ENCODE results near the gene ZBTB33.

ZBTB33 gene

DNA sequence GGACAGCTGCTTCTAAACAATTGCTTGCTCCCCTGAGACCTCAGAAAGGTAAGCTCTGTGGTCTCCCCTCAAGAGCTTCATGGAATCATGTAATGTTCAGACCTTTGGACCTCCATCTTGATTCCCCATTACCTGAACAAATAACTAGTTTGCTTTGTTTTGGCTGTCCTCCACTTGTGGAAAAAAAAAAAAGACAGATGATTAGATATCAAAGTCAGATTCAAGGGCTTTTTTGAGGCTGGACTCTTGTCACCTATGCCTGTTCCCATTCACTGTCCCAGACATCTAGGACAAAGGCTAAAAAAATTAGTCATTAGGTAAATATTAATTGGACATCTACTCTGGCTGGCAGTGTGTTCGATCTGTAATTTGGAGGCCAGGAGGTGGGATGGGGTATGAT, 47.3 kb downstream of the ZBTB33 start:
- H3K4me3 ChIP-seq (ENCODE audit: low read depth, low read length): no peak overlapping the region
- TF ChIP-seq, protein P1, sequence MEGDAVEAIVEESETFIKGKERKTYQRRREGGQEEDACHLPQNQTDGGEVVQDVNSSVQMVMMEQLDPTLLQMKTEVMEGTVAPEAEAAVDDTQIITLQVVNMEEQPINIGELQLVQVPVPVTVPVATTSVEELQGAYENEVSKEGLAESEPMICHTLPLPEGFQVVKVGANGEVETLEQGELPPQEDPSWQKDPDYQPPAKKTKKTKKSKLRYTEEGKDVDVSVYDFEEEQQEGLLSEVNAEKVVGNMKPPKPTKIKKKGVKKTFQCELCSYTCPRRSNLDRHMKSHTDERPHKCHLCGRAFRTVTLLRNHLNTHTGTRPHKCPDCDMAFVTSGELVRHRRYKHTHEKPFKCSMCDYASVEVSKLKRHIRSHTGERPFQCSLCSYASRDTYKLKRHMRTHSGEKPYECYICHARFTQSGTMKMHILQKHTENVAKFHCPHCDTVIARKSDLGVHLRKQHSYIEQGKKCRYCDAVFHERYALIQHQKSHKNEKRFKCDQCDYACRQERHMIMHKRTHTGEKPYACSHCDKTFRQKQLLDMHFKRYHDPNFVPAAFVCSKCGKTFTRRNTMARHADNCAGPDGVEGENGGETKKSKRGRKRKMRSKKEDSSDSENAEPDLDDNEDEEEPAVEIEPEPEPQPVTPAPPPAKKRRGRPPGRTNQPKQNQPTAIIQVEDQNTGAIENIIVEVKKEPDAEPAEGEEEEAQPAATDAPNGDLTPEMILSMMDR (IDR thresholded peaks at IDR 0.05; ENCODE audit: low read depth, low read length): no peak

DNA sequence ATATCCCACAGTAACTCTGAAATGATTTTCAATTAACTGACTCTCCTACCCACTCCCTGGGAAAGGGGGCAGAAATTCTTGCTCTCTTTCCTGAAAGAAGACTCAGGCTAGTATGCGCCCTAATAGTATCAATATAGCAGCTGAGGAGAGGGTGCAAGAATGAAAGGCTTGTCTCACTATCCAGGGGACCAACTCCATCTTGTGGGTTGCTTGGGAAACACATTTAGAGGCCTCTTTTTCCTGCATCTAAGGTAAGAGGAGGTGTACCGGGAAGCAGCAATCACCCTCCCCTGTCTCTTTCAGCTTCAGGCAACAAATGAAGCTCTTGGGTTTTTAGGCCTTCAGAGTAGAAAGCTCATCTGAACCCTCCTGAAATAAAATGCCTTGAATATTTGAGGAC, 49.3 kb downstream of the ZBTB33 start:
- TF ChIP-seq, protein P1 (IDR thresholded peaks at IDR 0.05; ENCODE audit: low read depth, low read length): no peak
- H3K4me3 ChIP-seq (ENCODE audit: low read depth, low read length): no peak overlapping the region

DNA sequence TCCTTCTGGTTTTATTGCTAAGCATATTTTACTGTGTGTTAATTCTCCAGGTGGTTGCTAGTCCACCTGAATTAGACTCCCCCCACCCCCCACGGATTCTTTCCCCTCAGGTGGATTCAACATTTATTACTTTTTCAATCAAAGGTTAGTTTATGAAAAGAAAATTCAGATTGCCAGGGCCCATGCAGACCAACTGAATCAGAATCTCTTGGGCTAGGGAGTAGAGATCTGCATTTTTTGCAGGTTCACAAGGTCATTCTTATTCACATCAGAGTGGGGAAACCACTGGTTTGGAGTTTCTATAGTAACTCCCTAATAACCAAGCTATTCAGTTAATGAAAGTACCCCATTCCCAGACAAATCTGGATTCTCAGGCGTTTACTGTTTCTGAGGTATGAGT, 50.9 kb downstream of the ZBTB33 start:
- H3K4me3 ChIP-seq (ENCODE audit: low read depth, low read length): no peak overlapping the region
- TF ChIP-seq, protein P1 (IDR thresholded peaks at IDR 0.05; ENCODE audit: low read depth, low read length): no peak

DNA sequence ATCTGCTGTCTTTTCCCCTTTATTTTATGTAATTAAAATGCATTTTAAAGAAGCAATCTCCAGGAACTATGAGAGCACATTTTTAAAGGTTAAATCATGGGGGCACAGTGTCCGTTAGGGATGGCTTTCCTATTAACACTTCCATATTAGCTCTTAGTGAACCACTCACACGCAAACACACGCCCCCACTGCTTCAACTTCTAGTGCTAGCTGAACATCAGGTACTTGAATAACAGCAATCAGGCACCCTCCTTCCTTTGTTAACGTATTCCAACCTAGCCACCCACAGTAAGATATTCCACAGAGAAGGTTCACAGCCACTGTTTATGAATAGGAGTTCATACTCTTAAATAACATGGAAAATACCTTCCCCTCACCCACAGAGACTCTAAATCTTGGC, 51.3 kb downstream of the ZBTB33 start:
- TF ChIP-seq, protein P1 (IDR thresholded peaks at IDR 0.05; ENCODE audit: low read depth, low read length): no peak
- H3K4me3 ChIP-seq (ENCODE audit: low read depth, low read length): no peak overlapping the region

DNA sequence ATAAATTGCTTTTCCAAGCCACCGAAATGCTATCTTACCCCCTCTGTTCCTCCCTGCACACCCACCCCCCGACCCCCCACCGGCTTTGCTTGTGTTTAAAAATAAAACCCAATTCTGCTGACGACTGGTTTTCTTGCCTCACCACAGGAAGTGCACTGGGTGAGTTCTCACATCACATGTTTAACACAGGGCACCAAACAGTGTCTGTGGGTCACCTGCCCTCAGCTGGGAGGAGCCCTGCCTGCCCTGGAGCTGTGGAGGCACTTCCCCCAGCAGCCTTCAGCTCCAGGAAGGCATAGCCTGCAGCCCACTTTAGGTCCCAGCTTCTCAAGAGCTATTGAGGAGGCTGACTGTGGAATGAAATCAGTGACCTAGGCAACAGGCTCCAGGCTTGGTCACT, 51.8 kb downstream of the ZBTB33 start:
- TF ChIP-seq, protein P1 (IDR thresholded peaks at IDR 0.05; ENCODE audit: low read depth, low read length): no peak
- no peak overlapping the region for H3K4me3 ChIP-seq (ENCODE audit: low read depth, low read length)

DNA sequence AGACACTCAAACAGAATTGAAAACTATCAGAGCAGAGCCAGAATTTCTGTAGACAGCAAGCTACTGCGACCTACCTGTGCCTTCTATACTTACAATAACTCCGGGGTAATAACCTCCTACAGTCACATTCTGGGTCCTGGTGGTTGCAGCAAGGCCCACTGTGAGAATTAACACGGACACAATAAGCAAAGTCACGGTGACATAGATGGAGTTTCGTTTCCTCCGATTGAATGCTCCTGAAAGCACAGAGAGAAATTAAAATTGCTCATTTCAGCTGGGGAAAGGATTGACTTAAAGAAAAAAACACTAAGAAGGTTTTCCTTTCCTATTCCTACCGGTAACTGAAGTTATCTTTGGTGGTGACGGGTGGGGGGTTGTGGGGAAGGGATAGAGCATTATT, 53.6 kb downstream of the ZBTB33 start:
- TF ChIP-seq, protein P1 (IDR thresholded peaks at IDR 0.05; ENCODE audit: low read depth, low read length): no peak

DNA sequence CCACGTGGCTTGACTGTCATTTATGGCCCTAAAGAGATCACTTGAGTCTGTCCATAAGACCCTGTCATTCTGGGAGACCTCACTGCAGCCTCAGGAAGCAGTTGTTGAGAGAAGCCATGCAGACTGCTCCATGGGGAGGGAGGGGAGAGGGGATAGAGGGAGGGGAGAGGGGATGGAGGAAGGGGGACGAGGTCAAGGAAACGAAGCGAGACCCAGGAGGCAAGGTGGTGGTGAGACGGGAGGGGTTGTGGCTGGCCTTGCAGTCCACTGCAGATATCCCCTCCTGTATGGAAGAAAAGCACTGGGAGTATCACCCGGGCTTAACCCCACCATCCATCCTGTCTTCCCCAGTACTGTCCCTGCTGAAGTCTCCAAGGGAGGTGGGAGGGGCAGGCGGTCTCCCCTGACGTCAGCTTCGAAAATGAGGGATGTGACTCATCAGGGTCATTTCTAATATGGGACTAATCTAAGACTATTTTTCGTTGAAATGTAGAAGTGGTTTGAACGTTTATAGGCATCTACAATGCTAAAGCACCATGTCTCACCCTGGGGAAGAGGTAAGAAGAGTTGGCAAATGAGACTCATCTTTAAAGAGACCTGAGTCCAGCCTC, 55.0 kb downstream of the ZBTB33 start:
- no peak overlapping the region for H3K4me3 ChIP-seq (ENCODE audit: low read depth, low read length)
- TF ChIP-seq, protein P1 (IDR thresholded peaks at IDR 0.05; ENCODE audit: low read depth, low read length): no peak

More for the DNA sequence above, 53.6 kb downstream of the ZBTB33 start:
- no peak overlapping the region for H3K4me3 ChIP-seq (ENCODE audit: low read depth, low read length)

Measured in WI38 (cell line).